CD4-positive, CD25-positive, alpha-beta regulatory T cell (primary cell): ENCODE results near the gene MEPE. TPM values are rescaled to one million over a fixed set of nuclear protein-coding genes. Genes with fewer than 3 reads are reported as not detected.

Source experiments
- ATAC-seq, 2 donors: fragments of 150-1000 bp; cut with Tn5 transposase; one replicate each; pipeline ENCODE4 v1.10.0; 2021; ENCODE audit warnings: low read depth in 2 of 2, moderate number of reproducible peaks in 2 of 2, moderate library complexity in 1 of 2
- DNase-seq, 3 donors: peaks; one replicate each; pipeline versions ENCODE4 v3.0.0 to v3.0.0-alpha.2; 2012 to 2022; ENCODE audit warnings: mixed read lengths in 1 of 3
- H3K27ac ChIP-seq: one replicate; pipeline ENCODE4 v1.7.0; 2013; ENCODE audit warnings: mild to moderate bottlenecking, low read length; ENCODE audit not compliant: insufficient read depth, poor library complexity, severe bottlenecking
- H3K27me3 ChIP-seq: one replicate; pipeline ENCODE4 v1.7.0; 2013; ENCODE audit warnings: low read length; ENCODE audit not compliant: control insufficient read depth, insufficient read depth
- H3K36me3 ChIP-seq: one replicate; pipeline ENCODE4 v1.7.0; 2013; ENCODE audit warnings: mild to moderate bottlenecking, low read length, moderate library complexity; ENCODE audit not compliant: control insufficient read depth, insufficient read depth
- H3K4me1 ChIP-seq: 2 replicates; pipeline ENCODE4 v1.7.0; 2013; ENCODE audit warnings: mild to moderate bottlenecking, low read length; ENCODE audit not compliant: insufficient read depth, control insufficient read depth, poor library complexity, severe bottlenecking
- H3K4me3 ChIP-seq: one replicate; pipeline ENCODE4 v1.7.0; 2013; ENCODE audit warnings: low read depth, mild to moderate bottlenecking, low read length, moderate library complexity
- H3K9me3 ChIP-seq, 2 experiments: 1 replicate in 1 of 2; 2 replicates in 1 of 2; pipeline ENCODE4 v1.7.0; 2013; ENCODE audit warnings: low read length in 2 of 2, mild to moderate bottlenecking in 1 of 2, moderate library complexity in 1 of 2; ENCODE audit not compliant: control insufficient read depth in 2 of 2
- H3K27ac Mint-ChIP-seq, 3 donors: one replicate each; pipeline ENCODE4 v1.8.0; 2020 to 2022; ENCODE audit warnings: mild to moderate bottlenecking in 3 of 3, mixed read lengths in 3 of 3, moderate library complexity in 2 of 3
- H3K27me3 Mint-ChIP-seq: one replicate; pipeline ENCODE4 v1.8.0; 2022; ENCODE audit warnings: mild to moderate bottlenecking, mixed read lengths
- H3K36me3 Mint-ChIP-seq: one replicate; pipeline ENCODE4 v1.8.0; 2020; ENCODE audit warnings: mixed read lengths
- H3K4me1 Mint-ChIP-seq, 4 donors: one replicate each; pipeline ENCODE4 v1.8.0; 2020 to 2022; ENCODE audit warnings: mixed read lengths in 4 of 4, mild to moderate bottlenecking in 1 of 4
- H3K4me3 Mint-ChIP-seq, 4 donors: one replicate each; pipeline ENCODE4 v1.8.0; 2020 to 2022; ENCODE audit warnings: mild to moderate bottlenecking in 4 of 4, mixed read lengths in 4 of 4, moderate library complexity in 3 of 4
- H3K9me3 Mint-ChIP-seq, 7 donors: one replicate each; pipeline ENCODE4 v1.8.0; 2020 to 2022; ENCODE audit warnings: mixed read lengths in 7 of 7, mild to moderate bottlenecking in 3 of 7, moderate library complexity in 2 of 7
- polyA plus RNA-seq, 4 donors: library from polyadenylated mRNA; unstranded; fragments of 300-500 nt; fragmentation: Illumina TruSeq; gene quantifications; one replicate each; pipeline ENCODE4 v1.2.3, GENCODE V29; 2021
- total RNA-seq: library from RNA; stranded (reverse); gene quantifications from one replicate; pipeline ENCODE4 v1.2.3, GENCODE V29; 2022

Gene MEPE
- total and polyA plus RNA-seq, 5 donors from 2014 or later: not detected

DNA sequence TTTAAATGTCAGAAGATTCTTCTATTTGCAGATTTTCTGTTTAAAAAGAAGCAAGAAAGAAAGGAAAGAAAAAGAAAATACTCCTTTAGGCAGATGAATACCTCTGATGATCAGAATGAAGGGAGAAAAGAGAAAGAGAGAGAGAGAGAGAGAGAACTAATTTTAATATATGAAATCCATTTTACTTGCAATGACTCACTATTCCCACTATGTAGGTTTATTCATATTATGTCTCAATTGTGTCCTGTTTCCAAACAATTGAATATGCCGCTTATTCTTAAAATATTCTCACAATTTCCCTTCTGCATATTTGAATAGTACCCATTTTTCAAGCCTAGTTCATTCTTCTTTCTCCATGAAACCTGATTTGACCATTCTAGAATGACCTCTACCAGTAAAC is 11.7 kb downstream of the MEPE start:
- Mint-ChIP-seq H3K4me1 (peaks cover 0 to 6% (median 4%) of the 10 kb centered on the region in 4 donors), H3K27ac (no peak overlapping the region), H3K9me3 (peaks cover 0 to 6% (median 0%) of the 10 kb centered on the region in 7 donors), H3K36me3 (no peaks in the 10 kb centered on the region), H3K4me3 (no peak overlapping the region), H3K27me3 (peaks cover 44% of the 10 kb centered on the region)
- Histone ChIP-seq H3K27me3 (peaks cover 6% of the 10 kb centered on the region), H3K9me3 (no peaks in the 10 kb centered on the region), H3K4me3 (no peak overlapping the region), H3K27ac (no peak overlapping the region), H3K4me1 (no peaks in the 10 kb centered on the region), H3K36me3 (no peaks in the 10 kb centered on the region)
- ATAC-seq (no peak), DNase-seq (no peak)

DNA sequence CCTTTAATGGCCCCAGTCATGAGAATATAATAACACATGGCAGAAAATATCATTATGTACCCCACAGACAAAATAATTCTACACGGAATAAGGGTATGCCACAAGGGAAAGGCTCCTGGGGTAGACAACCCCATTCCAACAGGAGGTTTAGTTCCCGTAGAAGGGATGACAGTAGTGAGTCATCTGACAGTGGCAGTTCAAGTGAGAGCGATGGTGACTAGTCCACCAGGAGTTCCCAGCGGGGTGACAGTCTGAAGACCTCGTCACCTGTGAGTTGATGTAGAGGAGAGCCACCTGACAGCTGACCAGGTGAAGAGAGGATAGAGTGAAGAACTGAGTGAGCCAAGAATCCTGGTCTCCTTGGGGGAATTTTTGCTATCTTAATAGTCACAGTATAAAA is 13.5 kb downstream of the MEPE start:
- H3K9me3 Mint-ChIP-seq: peaks cover 0 to 5% (median 0%) of the 10 kb centered on the region in 7 donors

DNA sequence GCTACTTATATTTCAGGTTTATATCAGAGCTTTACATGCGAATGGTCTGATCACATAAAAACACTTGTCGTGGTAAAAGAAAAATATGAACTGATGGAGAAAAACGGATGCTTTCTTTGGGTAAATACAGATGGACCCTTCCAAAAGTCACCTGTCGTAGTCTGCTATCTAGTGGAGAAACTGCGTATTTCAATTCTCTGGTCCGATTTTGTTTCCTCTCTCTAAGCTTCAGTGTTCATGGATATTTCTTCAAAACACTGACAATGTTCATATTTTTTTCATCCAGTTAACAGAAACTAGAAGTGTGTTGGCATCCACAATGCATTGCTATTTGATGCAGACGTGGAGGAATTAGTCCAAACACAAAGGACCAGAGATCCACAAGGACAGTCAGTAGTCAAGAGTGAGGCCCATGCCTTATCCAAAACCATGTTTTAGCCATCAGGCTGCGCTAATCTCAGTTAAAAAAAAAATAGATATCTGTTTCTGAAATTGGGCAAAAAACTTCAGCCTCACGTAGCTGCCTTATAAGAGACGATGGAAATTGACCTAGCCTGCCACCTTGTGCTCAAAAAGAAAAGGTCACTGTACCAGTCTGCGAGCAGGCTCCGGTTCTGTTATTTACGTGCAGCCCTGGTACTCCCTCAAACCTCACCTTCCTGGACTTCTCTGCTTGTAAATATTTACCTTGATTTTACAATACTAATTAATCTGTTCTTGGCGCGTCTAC is 16.0 kb downstream of the MEPE start:
- peak overlapping the region; percentile 42 for H3K4me3 ChIP-seq
- Mint-ChIP-seq H3K4me3 (peak overlapping the region in 2 of 4 donors; percentile 3 to 5), H3K27ac (no peak overlapping the region), H3K36me3 (no peaks in the 10 kb centered on the region), H3K4me1 (peaks cover 0 to 6% (median 4%) of the 10 kb centered on the region in 4 donors), H3K9me3 (peaks cover 0 to 2% (median 0%) of the 10 kb centered on the region in 7 donors), H3K27me3 (peaks cover 43% of the 10 kb centered on the region)
- H3K9me3 ChIP-seq: no peaks in the 10 kb centered on the region
- H3K27ac ChIP-seq: no peak overlapping the region
- DNase-seq (peak in 2 of 3 donors; percentile 20 to 65), ATAC-seq (peak; percentile 72 to 77)
- no peaks in the 10 kb centered on the region for H3K4me1 ChIP-seq
- peaks cover 11% of the 10 kb centered on the region for H3K27me3 ChIP-seq
- H3K36me3 ChIP-seq: no peaks in the 10 kb centered on the region

More for the DNA sequence above, 13.5 kb downstream of the MEPE start:
- H3K9me3 ChIP-seq: no peaks in the 10 kb centered on the region
- H3K4me3 Mint-ChIP-seq: no peak overlapping the region
- no peak overlapping the region for H3K27ac Mint-ChIP-seq
- peaks cover 8% of the 10 kb centered on the region for H3K27me3 ChIP-seq
- no peaks in the 10 kb centered on the region for H3K4me1 ChIP-seq
- DNase-seq (no peak), ATAC-seq (no peak)
- H3K4me1 Mint-ChIP-seq: peaks cover 0 to 6% (median 4%) of the 10 kb centered on the region in 4 donors
- H3K4me3 ChIP-seq: no peak overlapping the region
- no peaks in the 10 kb centered on the region for H3K36me3 Mint-ChIP-seq
- H3K27me3 Mint-ChIP-seq: peaks cover 39% of the 10 kb centered on the region
- H3K27ac ChIP-seq: no peak overlapping the region
- H3K36me3 ChIP-seq: no peaks in the 10 kb centered on the region

DNA sequence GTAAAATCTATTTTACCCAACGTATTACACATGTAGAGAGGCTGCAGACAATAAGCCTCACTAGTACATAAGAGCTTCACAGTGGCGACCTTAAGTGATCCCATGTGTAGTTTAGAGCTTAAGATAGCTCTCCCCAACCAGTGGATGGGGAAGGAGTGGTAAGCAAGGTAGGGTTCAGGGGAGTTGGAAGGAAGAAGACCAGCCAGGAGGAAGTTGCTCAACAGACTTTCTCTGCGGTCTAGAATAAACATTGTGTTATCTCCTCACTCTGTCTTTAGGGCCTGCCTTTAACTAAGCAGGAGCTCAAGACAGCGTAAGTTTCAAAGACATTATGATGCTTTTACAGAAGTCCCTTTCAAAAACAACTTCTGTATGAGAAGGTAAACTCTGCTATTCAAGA is 16.8 kb downstream of the MEPE start:
- Mint-ChIP-seq H3K27ac (peak overlapping the region in 1 of 3 donors; percentile 1), H3K4me1 (peaks cover 0 to 6% (median 4%) of the 10 kb centered on the region in 4 donors), H3K27me3 (peaks cover 39% of the 10 kb centered on the region), H3K36me3 (no peaks in the 10 kb centered on the region), H3K9me3 (no peaks in the 10 kb centered on the region), H3K4me3 (no peak overlapping the region)
- Histone ChIP-seq H3K9me3 (no peaks in the 10 kb centered on the region), H3K4me1 (no peaks in the 10 kb centered on the region), H3K4me3 (no peak overlapping the region), H3K27me3 (peaks cover 11% of the 10 kb centered on the region), H3K36me3 (no peaks in the 10 kb centered on the region), H3K27ac (no peak overlapping the region)
- DNase-seq (peak in 1 of 3 donors; percentile 4), ATAC-seq (peak in 1 of 2 donors; percentile 33)

DNA sequence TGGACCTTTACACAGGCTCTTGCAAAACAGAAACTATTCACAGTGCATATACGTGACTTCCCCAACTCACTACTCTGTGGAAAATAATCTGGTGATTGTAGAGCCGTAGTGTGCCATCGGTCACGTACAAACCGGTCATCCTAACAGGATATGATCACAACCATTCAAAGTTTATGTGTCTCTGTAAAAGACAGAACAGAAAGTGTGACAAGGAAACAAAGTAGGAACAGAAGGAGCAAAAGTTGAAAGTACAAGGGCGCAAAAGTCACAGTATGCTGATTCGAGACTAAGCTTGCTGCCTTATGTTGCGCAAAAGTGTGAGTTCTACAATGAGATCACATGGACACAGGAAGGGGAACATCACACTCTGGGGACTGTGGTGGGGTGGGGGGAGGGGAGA is 18.6 kb downstream of the MEPE start:
- no peaks in the 10 kb centered on the region for H3K9me3 Mint-ChIP-seq
- Histone ChIP-seq H3K4me1 (no peaks in the 10 kb centered on the region), H3K9me3 (no peaks in the 10 kb centered on the region), H3K36me3 (no peaks in the 10 kb centered on the region), H3K4me3 (no peak overlapping the region), H3K27me3 (peaks cover 11% of the 10 kb centered on the region), H3K27ac (no peak overlapping the region)
- H3K27ac Mint-ChIP-seq: no peak overlapping the region
- H3K27me3 Mint-ChIP-seq: peaks cover 30% of the 10 kb centered on the region
- H3K4me1 Mint-ChIP-seq: peaks cover 0 to 6% (median 4%) of the 10 kb centered on the region in 4 donors
- DNase-seq (no peak), ATAC-seq (no peak)
- H3K4me3 Mint-ChIP-seq: no peak overlapping the region
- no peaks in the 10 kb centered on the region for H3K36me3 Mint-ChIP-seq

DNA sequence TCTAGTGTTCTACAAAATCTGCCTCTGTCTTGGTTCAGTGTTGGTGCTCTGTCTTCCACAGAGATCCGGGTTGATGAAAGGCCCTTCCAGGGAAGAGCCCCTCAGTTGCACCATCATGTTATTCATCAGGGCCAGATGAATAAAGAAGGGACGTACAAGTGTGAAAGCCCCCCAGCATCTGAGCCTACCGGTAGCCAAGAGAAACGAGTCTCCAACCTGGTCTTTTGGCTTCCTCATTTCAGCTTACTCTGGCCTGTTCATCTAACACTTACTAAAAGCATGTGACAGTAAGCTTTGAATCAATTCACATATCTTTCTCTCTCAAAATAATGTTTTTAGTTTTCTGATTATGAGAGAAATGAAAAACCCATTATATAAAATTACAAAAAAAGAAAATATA is 19.2 kb downstream of the MEPE start:
- Mint-ChIP-seq H3K9me3 (no peaks in the 10 kb centered on the region), H3K36me3 (no peaks in the 10 kb centered on the region), H3K27ac (no peak overlapping the region), H3K4me1 (peaks cover 0 to 6% (median 4%) of the 10 kb centered on the region in 4 donors), H3K27me3 (peaks cover 32% of the 10 kb centered on the region), H3K4me3 (no peak overlapping the region)
- no peaks in the 10 kb centered on the region for H3K4me1 ChIP-seq
- peaks cover 13% of the 10 kb centered on the region for H3K27me3 ChIP-seq
- no peaks in the 10 kb centered on the region for H3K36me3 ChIP-seq
- no peak overlapping the region for H3K27ac ChIP-seq
- no peak for DNase-seq
- H3K4me3 ChIP-seq: no peak overlapping the region
- H3K9me3 ChIP-seq: no peaks in the 10 kb centered on the region
- ATAC-seq: no peak

DNA sequence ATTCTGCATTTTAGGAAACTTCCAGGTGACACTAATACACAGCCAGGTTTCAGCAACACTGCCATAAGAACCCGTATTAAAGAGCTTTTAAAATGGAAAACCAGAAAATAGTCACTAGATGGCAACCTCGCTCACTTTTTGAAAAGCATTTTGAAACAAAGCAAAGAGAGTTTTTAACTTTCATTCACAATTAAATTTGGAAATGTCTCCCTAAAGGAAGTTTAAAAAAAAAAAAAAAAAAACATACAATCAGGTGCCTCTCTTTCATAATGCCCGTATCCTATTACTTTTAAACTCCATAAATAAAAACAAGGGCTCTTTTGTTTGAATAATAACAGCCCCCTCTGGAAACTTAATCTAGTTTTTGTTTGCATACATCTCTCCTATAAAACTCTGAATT is 20.3 kb downstream of the MEPE start:
- ATAC-seq (no peak), DNase-seq (peak in 1 of 3 donors; percentile 58)
- Mint-ChIP-seq H3K9me3 (peaks cover 0 to 2% (median 0%) of the 10 kb centered on the region in 7 donors), H3K27me3 (peaks cover 23% of the 10 kb centered on the region), H3K4me3 (no peak overlapping the region), H3K4me1 (peaks cover 0 to 6% (median 3%) of the 10 kb centered on the region in 4 donors), H3K27ac (no peak overlapping the region), H3K36me3 (no peaks in the 10 kb centered on the region)
- H3K27me3 ChIP-seq: peaks cover 16% of the 10 kb centered on the region
- H3K4me1 ChIP-seq: no peaks in the 10 kb centered on the region
- H3K36me3 ChIP-seq: no peaks in the 10 kb centered on the region
- no peak overlapping the region for H3K4me3 ChIP-seq
- H3K27ac ChIP-seq: no peak overlapping the region
- H3K9me3 ChIP-seq: no peaks in the 10 kb centered on the region

DNA sequence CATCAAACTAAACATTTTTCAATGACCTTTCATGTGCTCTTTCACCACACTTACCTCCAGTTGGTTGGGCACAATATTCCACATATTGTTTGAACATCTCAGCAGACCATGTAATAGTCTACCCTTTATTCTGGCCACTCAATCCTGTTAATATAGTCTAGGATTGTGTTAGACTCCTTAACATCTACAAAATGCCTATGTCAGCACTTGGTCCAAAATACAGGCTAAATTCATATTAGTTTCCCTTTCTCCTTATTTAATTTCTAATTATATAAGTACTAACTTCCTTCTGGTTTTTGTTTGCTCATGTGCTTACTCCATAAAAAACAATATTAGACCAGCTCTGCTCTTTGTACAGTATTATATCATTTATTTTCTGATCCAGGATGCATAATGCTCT is 21.1 kb downstream of the MEPE start:
- Mint-ChIP-seq H3K27me3 (peaks cover 25% of the 10 kb centered on the region), H3K4me3 (no peak overlapping the region), H3K36me3 (no peaks in the 10 kb centered on the region), H3K9me3 (peaks cover 0 to 2% (median 0%) of the 10 kb centered on the region in 7 donors), H3K4me1 (peaks cover 0 to 5% (median 2%) of the 10 kb centered on the region in 4 donors), H3K27ac (no peak overlapping the region)
- Histone ChIP-seq H3K4me3 (no peak overlapping the region), H3K9me3 (no peaks in the 10 kb centered on the region), H3K36me3 (no peaks in the 10 kb centered on the region), H3K4me1 (no peaks in the 10 kb centered on the region), H3K27ac (no peak overlapping the region), H3K27me3 (peaks cover 16% of the 10 kb centered on the region)
- ATAC-seq (no peak), DNase-seq (no peak)
